ENCODE measurements around the gene AGXT.

The AGXT gene

DNA sequence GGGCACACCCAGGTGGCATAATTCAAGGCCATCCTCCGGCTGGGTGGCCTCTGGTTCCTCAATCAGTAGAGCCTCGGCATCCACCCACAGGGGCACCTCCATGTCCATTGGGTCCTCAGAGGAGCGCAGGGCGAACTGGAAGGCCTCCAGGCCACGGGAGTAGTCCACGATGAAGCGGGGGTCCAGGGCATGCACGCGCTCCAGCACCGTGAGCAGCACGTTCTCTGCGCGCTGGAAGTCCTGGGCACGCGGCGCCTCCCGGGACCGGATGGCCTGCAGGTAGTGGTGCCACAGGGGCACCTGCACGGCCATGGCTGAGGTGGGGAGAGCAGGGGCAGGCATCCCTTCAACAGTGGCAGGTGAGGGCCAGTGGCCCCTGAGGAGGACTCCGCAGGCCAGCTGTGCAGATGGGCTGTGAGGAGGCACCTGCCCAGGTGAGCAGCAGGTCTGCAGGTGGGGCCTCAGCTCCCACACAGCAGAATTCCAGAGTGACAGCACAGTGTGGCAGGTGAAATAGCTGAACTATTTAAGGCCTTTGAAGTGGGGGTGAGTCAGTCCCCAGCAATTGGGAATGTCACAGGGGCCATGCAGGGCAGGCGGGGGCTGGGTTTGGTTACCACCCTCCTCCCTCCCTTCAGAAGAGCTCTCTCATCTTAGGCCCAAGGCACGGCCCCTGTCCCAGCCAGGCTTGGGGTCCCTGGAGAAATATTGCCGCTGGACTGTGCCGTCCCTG, 27.2 kb downstream of the AGXT start, which contains the start of gene MAB21L4:
Gene MAB21L4, minus strand, starts transcription at position 501 of the 733 bp plus-strand sequence. Its CDS starts 159 bp downstream, at position 342.
- TF ChIP-seq CTCF (conservative IDR thresholded peaks at IDR 0.05): no peak
- peak within 1 kb of the TSS; percentile 60; the same call in 1 of the 2 replicates for H3K27ac ChIP-seq

DNA sequence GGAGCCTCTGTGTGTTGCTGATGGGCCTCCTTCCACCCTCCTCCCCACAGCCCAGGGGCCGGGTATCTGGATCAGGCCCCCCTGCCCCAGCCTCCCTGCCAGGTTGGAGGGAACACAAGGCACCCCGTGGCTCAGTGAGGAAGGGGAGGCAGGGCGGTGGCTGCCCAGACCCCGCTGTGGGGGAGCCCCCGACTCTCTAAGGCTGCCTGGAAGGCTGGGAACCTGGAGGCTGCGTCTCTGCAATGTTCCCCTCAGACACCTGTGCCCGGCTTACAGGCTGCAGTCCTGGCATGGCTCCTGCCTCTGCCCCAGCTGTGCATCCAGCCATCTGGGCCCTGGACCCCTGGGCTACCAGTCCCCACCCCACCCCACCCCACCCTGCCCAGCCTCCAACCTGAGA, 27.8 kb downstream of the AGXT start:
- H3K27ac ChIP-seq: peak overlapping the region; percentile 60; the same call in 1 of the 2 replicates
- TF ChIP-seq CTCF (conservative IDR thresholded peaks at IDR 0.05): no peak

DNA sequence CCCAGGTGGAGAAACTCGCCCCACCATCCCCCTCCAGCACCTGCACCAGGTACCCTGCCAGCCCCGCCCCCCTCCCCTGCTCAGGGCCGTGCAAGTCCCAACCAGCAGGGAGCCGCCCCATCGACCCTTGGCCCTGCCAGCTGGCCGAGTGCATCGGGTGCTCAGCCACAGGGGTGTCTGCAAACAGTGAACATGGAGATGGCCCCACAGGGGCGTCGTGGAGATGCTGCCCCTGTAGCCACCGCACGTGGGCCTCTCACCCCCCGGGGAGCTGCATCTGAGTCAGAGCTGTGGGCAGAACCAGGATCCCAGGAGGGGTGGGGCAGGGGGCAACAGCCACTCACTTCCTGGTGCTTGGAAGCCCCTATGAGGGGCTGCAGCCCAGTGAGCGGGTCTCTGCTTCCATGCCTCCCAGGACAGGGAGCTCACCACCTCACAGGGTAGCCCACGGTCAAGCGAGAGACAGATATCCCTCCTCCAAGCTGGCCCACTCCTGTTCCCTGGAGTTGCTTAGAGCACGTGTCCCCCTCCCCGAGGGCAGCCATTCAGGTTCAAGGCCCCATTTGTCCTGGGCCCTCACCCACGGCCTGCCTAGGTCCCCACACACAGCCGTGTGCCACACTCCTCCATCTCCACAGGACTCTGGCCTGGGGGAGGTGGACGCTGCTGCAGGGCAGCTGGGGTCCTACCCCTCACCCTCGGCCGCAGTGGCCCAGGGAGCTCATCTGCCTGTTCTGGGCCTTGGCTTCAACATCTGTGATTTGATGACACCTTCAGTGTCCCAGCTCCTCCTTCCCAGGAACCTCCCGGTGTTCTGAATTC, 28.5 kb downstream of the AGXT start:
- peak overlapping the region; percentile 60; the same call in 1 of the 2 replicates for H3K27ac ChIP-seq
- TF ChIP-seq CTCF (conservative IDR thresholded peaks at IDR 0.05): no peak

GRCh38 chr2:240898108-240898730, 29.6 kb downstream of the AGXT start:
- H3K27ac ChIP-seq: peak overlapping the region; percentile 60

GRCh38 chr2:240898731-240899467, 30.3 kb downstream of the AGXT start:
- TF ChIP-seq CTCF (conservative IDR thresholded peaks at IDR 0.05): no peak
- peak overlapping the region; percentile 60 for H3K27ac ChIP-seq

More at GRCh38 chr2:240898108-240898730, 29.6 kb downstream of the AGXT start:
- no peak for TF ChIP-seq CTCF (conservative IDR thresholded peaks at IDR 0.05)

GRCh38 chr2:240899468-240899865, 30.8 kb downstream of the AGXT start:
- no peak overlapping the region for H3K27ac ChIP-seq
- TF ChIP-seq CTCF (conservative IDR thresholded peaks at IDR 0.05): no peak

Measured in VCaP (cell line).